AG09309 (cell line): ENCODE measurements around the gene DIS3.
"Not testable (repeated sequence)": the region's sequence is repeated elsewhere in the genome, so short reads cannot be mapped to it uniquely, and the experiment has no call there.

Source experiments
- DNase-seq: peaks from one replicate; pipeline ENCODE4 v3.0.0-alpha.2; 2010; ENCODE audit warnings: low read depth
- H3K4me3 ChIP-seq: 2 replicates; pipeline ENCODE4 v1.5.1; 2011; ENCODE audit warnings: mild to moderate bottlenecking, low read depth, low read length, moderate library complexity; ENCODE audit not compliant: control insufficient read depth
- TF ChIP-seq, protein P1 (sequence below): IDR thresholded peaks from 2 replicates; pipeline ENCODE4 v1.5.1; 2011; ENCODE audit warnings: mild to moderate bottlenecking, low read depth, low read length, inconsistent platforms; ENCODE audit not compliant: insufficient read depth, control insufficient read depth; ENCODE audit errors: missing control alignments

Gene DIS3

DNA sequence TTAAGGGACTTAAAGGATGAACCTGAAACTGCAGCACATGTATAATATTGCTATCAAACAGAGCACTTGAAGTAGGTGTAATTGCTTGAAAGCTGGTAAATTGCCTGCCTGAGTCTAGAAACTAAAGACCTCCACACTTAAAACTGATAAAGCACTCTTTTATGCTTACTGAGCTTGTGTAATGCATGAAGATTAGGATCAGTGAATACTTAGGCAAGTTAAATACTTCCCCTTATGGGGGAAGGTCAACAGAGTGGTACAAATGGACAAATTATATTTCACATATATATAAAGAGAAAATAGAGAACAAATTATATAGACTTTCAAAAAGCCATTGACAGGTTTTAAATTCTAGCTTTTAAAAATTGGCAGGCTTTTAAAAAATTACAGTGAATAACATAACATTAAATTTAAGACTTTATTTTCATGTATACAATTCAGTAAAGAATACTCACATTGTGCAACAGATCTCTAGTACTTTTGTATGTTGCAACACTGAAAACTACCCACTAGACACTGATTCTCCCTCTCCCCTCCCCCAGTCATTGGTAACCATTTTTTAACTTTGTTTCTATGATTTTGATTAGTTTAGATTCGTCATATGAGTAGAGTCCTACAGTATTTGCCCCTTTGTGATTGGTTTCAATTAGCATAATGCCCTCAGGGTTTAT is 24.1 kb upstream of the DIS3 start:
- H3K4me3 ChIP-seq: no peak overlapping the region
- no peak for DNase-seq
- TF ChIP-seq, protein P1, sequence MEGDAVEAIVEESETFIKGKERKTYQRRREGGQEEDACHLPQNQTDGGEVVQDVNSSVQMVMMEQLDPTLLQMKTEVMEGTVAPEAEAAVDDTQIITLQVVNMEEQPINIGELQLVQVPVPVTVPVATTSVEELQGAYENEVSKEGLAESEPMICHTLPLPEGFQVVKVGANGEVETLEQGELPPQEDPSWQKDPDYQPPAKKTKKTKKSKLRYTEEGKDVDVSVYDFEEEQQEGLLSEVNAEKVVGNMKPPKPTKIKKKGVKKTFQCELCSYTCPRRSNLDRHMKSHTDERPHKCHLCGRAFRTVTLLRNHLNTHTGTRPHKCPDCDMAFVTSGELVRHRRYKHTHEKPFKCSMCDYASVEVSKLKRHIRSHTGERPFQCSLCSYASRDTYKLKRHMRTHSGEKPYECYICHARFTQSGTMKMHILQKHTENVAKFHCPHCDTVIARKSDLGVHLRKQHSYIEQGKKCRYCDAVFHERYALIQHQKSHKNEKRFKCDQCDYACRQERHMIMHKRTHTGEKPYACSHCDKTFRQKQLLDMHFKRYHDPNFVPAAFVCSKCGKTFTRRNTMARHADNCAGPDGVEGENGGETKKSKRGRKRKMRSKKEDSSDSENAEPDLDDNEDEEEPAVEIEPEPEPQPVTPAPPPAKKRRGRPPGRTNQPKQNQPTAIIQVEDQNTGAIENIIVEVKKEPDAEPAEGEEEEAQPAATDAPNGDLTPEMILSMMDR: no peak

DNA sequence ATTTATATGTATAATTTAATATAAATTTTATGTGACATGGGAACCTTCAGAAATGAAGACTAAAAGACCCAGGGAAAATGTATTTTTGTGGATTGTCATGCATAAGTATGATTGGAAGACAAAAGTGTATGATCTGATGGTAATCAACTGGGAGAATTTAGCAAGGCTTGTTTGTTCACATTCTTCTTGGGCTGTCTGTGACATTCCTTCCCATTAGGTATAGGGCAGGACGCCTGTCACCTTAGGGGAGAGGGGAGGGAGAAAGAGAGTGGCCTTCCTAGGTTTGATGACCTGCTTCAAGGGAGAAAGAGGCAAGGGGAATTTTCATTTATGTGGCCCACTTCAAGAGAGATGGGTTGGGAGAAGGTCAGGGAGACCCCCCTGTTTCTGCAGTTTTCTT is 22.6 kb upstream of the DIS3 start:
- no peak for DNase-seq
- TF ChIP-seq, protein P1: no peak
- no peak overlapping the region for H3K4me3 ChIP-seq

DNA sequence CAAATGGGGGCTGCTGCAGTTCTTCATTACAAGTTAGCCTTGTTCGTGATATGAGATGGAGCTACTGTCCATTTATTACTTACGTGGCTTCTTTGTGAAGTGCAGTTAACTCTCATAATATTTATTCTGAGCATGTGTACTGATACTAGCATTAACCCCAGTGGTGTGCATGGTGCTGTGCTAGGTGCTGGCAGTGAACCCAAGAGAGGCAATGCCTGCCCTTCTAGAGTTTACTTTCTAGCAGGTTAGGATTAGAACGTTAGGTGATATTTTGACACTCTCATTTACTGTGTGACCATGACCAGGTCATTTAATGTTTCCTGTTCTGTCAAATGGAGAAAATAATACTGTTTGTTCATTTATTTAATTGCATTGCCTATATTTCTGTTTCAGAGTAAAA is 17.1 kb upstream of the DIS3 start:
- TF ChIP-seq, protein P1: no peak
- H3K4me3 ChIP-seq: no peak overlapping the region
- DNase-seq: no peak

DNA sequence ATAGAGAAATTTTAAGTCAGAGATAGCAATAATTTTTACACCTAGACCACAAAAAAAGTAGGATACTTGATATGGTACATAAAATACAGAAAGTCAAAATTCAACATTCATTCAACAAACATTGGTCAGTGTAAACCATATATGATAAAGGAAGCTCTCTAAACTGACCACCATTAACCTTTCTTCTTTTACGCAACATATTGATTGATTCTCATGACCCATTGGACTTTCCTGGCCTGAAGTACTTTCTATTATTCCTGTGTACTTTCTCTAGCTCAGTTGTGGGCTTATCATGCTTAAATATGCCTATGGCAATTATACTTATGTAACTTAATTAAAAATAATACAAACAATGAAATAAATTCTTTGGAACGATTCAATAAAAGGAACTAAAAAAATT is 10.9 kb upstream of the DIS3 start:
- H3K4me3 ChIP-seq: no peak overlapping the region
- TF ChIP-seq, protein P1: no peak
- no peak for DNase-seq

DNA sequence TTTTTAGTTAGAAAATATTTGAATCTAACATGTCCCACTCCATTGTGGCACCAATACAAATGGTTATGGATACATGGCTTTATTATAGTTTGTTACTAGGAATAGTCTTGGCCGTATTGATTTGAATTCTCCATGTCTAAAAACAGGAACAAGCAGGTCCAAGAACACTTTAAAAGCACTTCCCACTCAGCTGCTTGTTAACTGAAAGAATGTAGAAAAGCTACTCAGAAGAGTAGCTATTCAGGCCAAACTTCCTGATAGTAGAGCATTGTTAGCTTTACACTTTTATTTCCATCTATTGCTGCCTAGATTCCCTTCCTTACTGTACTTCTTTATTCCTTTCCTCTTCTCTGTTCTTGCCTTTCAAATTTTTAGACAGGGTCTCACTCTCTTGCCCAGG is 7.1 kb upstream of the DIS3 start:
- no peak overlapping the region for H3K4me3 ChIP-seq
- TF ChIP-seq, protein P1: no peak
- no peak for DNase-seq

DNA sequence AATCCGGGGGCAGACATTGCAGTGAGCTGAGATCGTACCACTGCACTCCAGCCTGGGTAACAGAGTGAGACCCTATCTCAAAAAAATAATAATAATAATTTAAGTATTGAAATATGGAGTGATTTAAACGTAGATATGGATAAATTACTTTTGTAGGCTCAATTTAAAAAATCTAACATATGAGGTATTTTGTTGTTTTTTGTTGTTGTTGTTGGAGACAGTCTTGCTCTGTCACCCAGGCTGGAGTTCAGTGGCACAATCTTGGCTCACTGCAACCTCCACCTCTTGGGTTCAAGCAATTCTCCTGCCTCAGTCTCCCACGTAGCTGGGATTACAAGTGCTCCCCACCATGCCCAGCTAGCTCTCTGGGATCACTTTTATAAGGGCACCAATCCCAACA is 3.0 kb upstream of the DIS3 start:
- DNase-seq: not testable (repeated sequence)

DNA sequence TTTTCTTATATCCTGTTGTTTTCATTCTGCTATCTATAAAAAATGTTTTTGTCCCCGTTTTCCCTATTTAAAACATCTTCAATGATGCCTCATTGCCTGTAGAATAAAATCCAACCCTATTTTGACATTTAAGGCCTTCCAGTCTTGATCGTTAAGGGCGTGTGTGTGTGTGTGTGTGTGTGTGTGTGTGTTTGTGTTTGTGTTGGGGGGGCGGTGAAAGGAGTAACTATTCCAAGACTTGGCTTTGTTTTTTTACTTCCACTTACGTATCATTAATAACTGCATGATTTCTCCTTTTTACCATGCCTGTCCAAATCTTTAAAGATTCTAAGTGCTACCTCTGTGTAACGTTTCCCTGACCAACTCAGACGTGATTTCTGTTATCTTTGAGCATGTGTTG is 1.0 kb upstream of the DIS3 start:
- H3K4me3 ChIP-seq: peak overlapping the region; percentile 79
- TF ChIP-seq, protein P1: no peak
- DNase-seq: no peak

More for the DNA sequence above, 3.0 kb upstream of the DIS3 start:
- not testable (repeated sequence) for H3K4me3 ChIP-seq
